ENCODE data around the gene BAZ2A. TPM values are rescaled to one million over a fixed set of nuclear protein-coding genes. Genes with fewer than 3 reads are reported as not detected.
A peak's percentile ranks its signal among the peaks of the same experiment; 100 is the strongest.
"Not testable (repeated sequence)": the region's sequence is repeated elsewhere in the genome, so short reads cannot be mapped to it uniquely, and the experiment has no call there.

BAZ2A gene
- total RNA-seq, 4 donors from 2014 or later = 32.1 to 73.2 (median 54.6) TPM

DNA sequence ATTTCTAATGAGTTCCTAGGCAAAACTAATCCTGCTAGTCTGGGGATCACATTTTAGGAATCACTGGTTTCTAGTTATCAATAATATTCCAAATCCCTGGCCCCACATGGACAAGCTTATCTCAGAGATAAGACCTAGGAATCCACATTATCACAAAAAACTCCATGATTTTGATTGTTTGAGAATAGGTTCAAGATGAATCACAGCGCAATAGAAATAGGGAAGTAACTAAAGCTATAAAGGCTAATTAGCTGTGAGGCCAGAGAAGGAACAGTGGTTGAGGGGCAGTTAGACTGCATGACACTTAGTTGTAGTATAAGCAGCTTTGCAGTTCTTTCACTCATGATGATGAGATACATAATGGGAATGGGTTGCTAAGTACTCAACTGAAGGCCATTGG, 28.8 kb upstream of the BAZ2A start:
- no peak for ATAC-seq
- Histone ChIP-seq H3K4me3 (no peak overlapping the region), H3K36me3 (peaks cover 0 to 24% of the 10 kb centered on the region in 2 donors), H3K9me3 (peaks cover 0 to 6% (median 0%) of the 10 kb centered on the region in 3 donors), H3K4me1 (no peaks in the 10 kb centered on the region), H3K27ac (no peak overlapping the region), H3K27me3 (no peaks in the 10 kb centered on the region)
- no peak for TF ChIP-seq POLR2A (IDR thresholded peaks at IDR 0.05)
- TF ChIP-seq, protein P1, sequence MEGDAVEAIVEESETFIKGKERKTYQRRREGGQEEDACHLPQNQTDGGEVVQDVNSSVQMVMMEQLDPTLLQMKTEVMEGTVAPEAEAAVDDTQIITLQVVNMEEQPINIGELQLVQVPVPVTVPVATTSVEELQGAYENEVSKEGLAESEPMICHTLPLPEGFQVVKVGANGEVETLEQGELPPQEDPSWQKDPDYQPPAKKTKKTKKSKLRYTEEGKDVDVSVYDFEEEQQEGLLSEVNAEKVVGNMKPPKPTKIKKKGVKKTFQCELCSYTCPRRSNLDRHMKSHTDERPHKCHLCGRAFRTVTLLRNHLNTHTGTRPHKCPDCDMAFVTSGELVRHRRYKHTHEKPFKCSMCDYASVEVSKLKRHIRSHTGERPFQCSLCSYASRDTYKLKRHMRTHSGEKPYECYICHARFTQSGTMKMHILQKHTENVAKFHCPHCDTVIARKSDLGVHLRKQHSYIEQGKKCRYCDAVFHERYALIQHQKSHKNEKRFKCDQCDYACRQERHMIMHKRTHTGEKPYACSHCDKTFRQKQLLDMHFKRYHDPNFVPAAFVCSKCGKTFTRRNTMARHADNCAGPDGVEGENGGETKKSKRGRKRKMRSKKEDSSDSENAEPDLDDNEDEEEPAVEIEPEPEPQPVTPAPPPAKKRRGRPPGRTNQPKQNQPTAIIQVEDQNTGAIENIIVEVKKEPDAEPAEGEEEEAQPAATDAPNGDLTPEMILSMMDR (IDR thresholded peaks at IDR 0.05) = no peak
- 80 to 100% methylated on average over 1 of the region's 1 CpG for WGBS, 2 donors (ENCODE audit: low coverage in 1 of 2)

DNA sequence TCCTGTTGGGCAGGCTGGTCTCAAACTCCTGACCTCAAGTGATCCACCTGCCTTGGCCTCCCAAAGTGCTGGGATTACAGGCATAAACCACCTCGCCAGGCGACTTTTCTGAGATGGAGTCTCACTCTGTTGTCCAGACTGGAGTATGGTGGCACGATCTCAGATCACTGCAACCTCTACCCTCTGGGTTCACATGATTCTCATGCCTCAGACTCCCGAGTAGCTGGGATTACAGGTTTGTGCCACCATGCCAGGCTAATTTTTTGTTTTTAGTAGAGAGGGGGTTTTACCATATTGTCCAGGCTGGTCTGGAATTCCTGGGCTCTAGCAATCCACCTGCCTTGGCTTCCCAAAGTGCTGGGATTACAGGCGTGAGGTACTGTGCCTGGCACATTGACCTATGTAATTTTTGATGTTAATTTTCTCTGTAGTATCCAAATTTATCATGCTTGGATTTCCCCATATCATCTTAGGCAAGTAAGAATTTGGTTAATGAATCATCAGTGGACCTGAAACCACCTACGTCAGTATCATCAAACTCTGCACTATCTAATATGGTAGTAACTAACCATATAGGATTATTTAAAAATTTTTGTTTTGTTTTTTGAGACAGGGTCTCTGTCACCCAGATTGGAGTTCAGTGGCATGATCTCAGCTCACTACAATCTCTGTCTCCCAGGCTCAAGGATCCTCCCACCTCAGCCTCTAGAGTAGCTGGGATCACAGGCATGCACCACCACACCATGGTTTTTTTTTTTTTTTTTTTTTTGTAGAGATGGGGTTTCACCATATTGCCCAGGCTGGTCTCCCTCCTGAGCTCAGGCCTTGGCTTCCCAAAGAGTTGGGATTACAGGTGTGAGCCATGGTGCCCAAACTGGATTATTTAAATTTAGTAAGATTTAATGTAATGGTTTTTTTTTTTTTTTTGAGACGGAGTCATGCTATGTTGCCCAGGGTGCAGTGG, 27.6 kb upstream of the BAZ2A start:
- no peaks in the 10 kb centered on the region for H3K4me1 ChIP-seq
- H3K4me3 ChIP-seq = no peak overlapping the region
- H3K27me3 ChIP-seq = no peaks in the 10 kb centered on the region
- WGBS, 2 donors (ENCODE audit: low coverage in 1 of 2) = 85 to 91% methylated on average over 5 to 7 of the region's 7 CpGs
- no peak for ATAC-seq
- TF ChIP-seq, protein P1 (IDR thresholded peaks at IDR 0.05) = no peak
- no peak for TF ChIP-seq EP300 (IDR thresholded peaks at IDR 0.05)
- no peak for TF ChIP-seq POLR2A (IDR thresholded peaks at IDR 0.05)
- no peak for TF ChIP-seq POLR2AphosphoS5 (IDR thresholded peaks at IDR 0.05)
- peaks cover 0 to 12% of the 10 kb centered on the region in 2 donors for H3K36me3 ChIP-seq
- H3K27ac ChIP-seq = no peak overlapping the region
- peaks cover 0 to 9% (median 0%) of the 10 kb centered on the region in 3 donors for H3K9me3 ChIP-seq

DNA sequence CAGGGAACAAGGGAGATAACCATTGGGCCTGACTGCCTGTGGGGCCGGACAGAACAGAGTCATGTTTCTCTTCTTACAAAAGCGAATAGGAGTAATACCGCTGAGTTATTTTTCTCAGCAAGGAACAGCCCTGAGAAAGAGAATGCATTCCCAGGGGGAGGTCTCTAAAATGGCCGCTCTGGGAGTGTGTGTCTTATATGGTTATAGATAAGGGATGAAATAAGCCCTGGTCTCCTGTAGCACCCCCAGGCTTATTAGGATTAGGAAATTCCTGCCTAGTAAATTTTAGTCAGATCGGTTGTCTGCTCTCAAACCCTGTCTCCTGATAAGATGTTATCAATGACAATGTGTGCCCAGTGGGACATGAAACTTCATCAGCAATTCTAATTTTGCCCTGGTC, 23.7 kb upstream of the BAZ2A start:
- H3K4me3 ChIP-seq, H3K27me3 ChIP-seq, H3K36me3 ChIP-seq, H3K4me1 ChIP-seq, H3K27ac ChIP-seq, ATAC-seq, H3K9me3 ChIP-seq: not testable (repeated sequence)
- 89 to 96% methylated on average over 5 of the region's 5 CpGs for whole genome bisulfite sequencing, 2 donors (ENCODE audit: low coverage in 1 of 2)

DNA sequence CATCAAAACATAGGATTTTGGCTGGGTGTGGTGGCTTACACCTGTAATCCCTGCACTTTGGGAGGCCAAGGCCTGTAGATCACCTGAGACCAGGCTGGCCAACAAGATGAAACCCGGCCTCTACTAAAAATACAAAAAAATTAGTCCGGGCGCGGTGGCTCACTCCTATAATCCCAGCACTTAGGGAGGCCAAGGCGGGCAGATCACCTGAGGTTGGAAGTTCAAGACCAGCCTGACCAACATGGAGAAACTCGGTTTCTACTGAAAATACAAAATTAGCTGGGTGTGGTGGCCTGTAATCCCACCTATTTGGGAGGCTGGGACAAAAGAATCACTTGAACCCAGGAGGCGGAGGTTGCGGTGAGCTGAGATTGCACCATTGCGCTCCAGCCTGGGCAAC, 17.9 kb upstream of the BAZ2A start:
- not testable (repeated sequence) for H3K27ac ChIP-seq, H3K4me3 ChIP-seq, H3K27me3 ChIP-seq, H3K9me3 ChIP-seq, ATAC-seq
- Histone ChIP-seq H3K4me1 (peaks cover 4 to 27% (median 13%) of the 10 kb centered on the region in 3 donors), H3K36me3 (peaks cover 0 to 21% of the 10 kb centered on the region in 2 donors)
- 80 to 97% methylated on average over 5 to 8 of the region's 9 CpGs for WGBS, 2 donors (ENCODE audit: low coverage in 1 of 2)

DNA sequence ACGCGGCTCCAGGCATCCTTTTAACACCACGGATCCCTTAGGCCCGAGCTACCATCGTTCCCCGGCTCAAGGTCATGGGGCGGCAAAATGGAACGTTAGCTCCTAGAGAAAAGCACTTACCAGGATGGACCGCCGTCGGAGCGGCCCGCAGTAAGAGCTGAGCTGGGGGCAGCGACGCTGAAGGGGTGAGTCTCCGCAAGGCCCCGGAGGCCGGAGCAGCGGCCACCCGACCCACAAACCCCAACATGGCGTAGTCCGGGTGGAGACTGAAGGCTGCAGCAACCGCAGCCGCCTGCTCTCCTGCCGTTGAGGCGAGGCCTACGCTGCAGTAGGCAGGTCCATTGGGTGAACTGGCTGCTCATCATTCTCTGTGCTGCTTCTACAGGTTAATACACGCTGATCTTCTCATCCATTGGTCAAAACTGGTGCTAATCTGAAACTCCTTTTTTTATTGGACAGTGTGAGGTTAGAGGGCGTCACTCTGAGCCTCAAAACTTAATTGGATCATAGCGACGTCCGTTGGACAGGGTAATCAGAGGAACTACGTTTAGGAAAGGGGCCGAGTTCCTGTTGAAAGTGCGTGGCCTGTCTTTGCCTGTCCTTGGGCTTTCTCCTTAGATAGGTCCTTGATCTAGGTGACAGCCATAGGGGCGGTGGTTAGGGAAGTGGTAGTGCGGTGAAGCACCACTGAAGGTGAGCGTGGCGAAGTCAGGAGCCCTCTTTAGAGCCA, 15.8 kb upstream of the BAZ2A start, which contains the start of gene ATP5F1B:
Gene ATP5F1B, minus strand, starts transcription at position 268 of the 730 bp plus-strand sequence. Its CDS starts 21 bp downstream, at position 247.
- 0% methylated on average over 8 to 15 of the region's 39 CpGs for WGBS, 2 donors (ENCODE audit: low coverage in 1 of 2)
- Histone ChIP-seq H3K4me1 (peaks cover 4 to 49% (median 13%) of the 10 kb centered on the region in 3 donors), H3K9me3 (no peaks in the 10 kb centered on the region), H3K27ac (peak within 1 kb of the TSS; percentile 94 to 96 (median 96)), H3K4me3 (peak within 1 kb of the TSS; percentile 89 to 96), H3K36me3 (peaks cover 5 to 38% of the 10 kb centered on the region in 2 donors), H3K27me3 (no peaks in the 10 kb centered on the region)
- TF ChIP-seq POLR2AphosphoS5 (IDR thresholded peaks at IDR 0.05) (peak; percentile 99), EP300 (IDR thresholded peaks at IDR 0.05) (no peak), POLR2A (IDR thresholded peaks at IDR 0.05) (peak; percentile 97 to 98)
- TF ChIP-seq, protein P1 (IDR thresholded peaks at IDR 0.05) = peak in 1 of 4 experiments; percentile 16
- peak; percentile 99 for ATAC-seq
